Stimulated activated CD8-positive, alpha-beta memory T cell treated with anti-CD3 and anti-CD28 coated beads, Interleukin-12 subunit alpha, Interleukin-12 subunit beta, amount 100 ng/mL, for 4 hours (primary cell): ENCODE results near the gene KIRREL1.

ENCODE experiments used
- DNase-seq: peaks from one replicate; pipeline ENCODE4 v3.0.0-alpha.2; 2020; ENCODE audit warnings: low read depth

Gene KIRREL1

DNA sequence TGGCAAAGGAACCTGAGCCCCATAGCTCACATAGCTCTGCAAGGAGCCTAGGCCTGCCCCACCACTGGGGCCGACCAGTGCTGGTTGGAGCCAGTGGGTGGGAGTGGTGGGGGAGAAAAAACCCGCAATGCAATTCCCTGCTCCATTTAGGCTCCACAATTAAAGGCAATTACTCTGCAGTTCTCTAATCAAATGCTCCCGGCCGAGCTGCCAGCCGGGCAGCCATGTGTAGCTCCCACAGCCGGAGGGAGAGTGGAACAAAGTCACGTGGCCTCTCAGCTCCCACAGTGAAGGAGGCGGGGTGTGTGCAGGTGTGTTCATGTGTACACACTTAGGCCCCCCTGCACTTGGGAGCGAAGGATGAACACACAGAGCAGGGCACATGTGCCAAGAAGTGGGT is 81.6 kb downstream of the KIRREL1 start:
- no peak for DNase-seq

- DNase-seq = no peak
Measured at GRCh38 chr1:158076441-158076840, 83.0 kb downstream of the KIRREL1 start.

DNA sequence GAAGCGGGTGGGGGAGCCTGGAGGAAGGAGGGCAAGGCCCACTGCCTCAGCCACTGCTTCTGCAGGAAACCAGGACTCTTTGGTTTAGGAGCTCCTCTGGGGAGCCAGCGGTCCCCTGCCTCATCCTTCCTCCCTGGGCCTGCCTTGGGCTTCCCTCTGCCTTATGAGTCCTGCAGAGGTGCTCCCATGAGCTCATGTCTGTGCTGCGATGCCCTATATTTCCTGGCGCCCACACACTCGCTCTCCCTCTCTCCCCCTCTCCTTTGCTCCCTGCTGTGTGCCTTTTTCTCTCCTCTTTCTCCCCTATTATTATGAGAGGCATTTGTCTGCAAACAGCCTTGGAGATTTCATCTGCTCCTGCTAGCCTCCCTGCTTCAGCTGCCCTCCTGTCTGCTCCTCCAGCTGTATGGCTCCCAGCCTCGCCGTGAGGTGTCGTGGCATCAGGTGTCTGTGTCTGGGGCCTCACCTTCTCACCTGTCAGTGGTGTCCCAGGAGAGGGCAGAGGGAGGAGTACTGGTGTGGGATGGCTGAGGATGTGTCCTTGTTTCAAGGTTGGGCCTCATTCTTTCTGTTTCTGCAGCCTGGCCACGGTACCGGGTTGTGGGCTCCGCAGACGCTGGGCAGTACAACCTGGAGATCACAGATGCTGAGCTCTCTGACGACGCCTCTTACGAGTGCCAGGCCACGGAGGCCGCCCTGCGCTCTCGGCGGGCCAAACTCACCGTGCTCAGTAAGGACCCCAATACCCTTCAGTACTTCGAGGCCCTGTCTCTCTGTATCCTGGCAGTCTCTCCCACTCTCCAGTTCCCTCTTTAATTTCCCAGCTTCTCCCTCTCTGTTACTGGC is 84.2 kb downstream of the KIRREL1 start:
- DNase-seq = no peak

DNA sequence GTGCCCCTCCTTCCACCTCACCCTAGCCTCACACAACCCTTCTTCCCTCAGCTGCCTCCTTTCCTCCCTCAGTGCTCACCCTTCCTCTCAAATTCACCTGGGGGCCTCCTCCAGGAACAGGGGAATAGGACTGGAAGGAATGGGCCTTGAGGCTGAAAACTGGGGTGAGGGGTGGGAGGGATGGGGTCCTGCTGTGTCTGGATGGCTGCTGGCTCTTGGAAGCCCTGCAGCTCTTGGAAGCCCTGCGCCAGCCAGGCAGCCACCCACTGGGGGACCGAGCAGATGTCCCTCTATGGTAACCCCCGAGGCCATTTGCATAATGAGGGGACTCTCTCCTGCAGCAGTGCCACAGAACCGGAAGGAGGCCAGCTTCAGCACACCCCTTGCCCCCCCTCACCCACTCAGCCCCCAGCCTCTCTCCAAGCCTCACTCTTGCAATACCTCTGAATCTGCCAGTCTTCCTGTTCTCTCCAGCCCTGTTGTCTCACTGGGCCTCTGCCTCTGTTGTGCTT is 85.2 kb downstream of the KIRREL1 start:
- DNase-seq = no peak

- no peak for DNase-seq
Measured at GRCh38 chr1:158080066-158080465, 86.6 kb downstream of the KIRREL1 start.

GRCh38 chr1:158084336-158084735 is 90.9 kb downstream of the KIRREL1 start:
- no peak for DNase-seq

- no peak for DNase-seq
Measured at GRCh38 chr1:158084747-158085146, 91.3 kb downstream of the KIRREL1 start.

GRCh38 chr1:158087320-158087927 is 94.0 kb downstream of the KIRREL1 start:
- no peak for DNase-seq

DNA sequence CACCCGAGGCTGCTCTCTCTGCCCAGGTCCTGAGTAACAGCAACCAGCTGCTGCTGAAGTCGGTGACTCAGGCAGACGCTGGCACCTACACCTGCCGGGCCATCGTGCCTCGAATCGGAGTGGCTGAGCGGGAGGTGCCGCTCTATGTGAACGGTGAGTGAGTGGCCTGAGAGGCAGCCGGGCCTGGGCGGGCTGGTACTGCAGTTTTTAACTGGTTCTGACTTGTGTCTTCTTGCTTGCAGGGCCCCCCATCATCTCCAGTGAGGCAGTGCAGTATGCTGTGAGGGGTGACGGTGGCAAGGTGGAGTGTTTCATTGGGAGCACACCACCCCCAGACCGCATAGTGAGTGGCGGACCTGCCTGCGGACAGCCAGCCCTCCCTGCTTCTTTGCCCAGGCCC is 96.0 kb downstream of the KIRREL1 start:
- DNase-seq = no peak

- no peak for DNase-seq
Measured at GRCh38 chr1:158089925-158090637, 96.6 kb downstream of the KIRREL1 start.

GRCh38 chr1:158093376-158093775 is 99.9 kb downstream of the KIRREL1 start:
- no peak for DNase-seq

GRCh38 chr1:158094571-158094970 is 101.1 kb downstream of the KIRREL1 start:
- DNase-seq = no peak

DNA sequence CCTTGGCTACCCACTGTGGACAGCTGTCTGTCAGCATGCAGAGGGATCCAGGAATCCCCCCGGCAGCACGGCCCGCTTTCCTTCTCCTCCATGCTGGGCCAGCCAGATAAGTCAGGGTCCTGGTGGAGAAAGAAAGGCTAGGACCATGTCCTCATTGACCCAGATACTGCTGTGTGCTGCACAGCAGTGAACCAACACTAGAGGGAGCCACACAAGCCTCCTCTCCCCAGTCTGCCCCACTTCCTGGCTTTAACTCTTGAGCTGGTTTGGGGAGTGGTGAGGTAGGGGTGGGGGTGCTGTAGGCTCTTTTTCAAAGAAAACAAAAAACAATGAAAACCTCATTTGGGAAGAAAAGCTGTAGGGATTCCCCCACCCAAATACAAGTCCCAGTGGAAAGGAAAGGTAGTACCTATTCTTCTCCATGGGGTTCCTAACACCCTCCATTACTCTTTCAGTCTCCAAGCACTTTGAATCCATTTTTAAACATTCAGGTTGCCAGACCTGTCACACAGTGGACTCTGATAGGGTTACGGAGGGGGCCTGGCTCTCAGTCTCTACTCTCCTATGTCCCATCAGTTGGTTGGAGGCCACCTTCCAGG is 102.4 kb downstream of the KIRREL1 start:
- no peak for DNase-seq

DNA sequence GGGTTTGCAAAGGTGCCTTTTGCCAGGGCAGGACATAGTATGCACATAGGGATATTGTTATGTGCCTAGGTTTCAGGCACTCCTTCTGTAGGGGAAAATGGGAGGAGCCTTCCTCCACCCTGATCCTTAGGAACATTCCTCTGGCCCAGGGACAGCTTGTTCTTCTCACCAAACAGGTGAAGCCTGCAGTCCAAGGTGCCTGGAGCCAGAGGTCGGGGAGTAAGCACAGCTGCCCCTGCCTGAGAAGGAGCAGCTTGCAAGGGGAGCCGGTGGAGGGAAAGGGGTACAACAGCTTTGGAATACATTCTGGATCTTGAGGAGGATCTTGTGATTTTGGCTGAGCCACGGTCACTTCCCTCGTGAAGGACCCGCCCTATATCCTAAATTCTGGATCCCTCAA is 104.8 kb downstream of the KIRREL1 start:
- DNase-seq = no peak

DNA sequence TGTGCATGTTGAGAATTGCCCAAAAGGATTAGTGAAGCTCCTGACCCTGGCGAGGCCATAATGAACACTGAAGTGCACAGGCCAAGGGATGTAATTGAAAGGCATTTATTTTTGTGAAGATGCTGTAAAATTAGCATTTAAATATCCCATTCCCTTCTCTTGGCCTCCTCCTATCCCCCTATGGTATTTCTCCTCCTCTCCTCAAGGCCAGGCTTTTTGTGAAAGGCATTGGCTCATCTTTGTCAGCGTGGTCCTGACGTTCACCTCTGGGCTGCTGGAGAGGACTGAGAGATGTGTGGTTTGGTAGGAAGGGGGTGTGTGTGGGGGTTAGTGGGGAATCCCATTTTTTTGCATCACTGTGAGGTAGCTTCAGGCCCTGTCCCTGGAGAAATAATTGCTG is 105.7 kb downstream of the KIRREL1 start:
- no peak for DNase-seq

- no peak for DNase-seq
Measured at GRCh38 chr1:158100498-158100897, 107.1 kb downstream of the KIRREL1 start.

- no peak for DNase-seq
Measured at GRCh38 chr1:158101455-158101854, 108.0 kb downstream of the KIRREL1 start.

DNA sequence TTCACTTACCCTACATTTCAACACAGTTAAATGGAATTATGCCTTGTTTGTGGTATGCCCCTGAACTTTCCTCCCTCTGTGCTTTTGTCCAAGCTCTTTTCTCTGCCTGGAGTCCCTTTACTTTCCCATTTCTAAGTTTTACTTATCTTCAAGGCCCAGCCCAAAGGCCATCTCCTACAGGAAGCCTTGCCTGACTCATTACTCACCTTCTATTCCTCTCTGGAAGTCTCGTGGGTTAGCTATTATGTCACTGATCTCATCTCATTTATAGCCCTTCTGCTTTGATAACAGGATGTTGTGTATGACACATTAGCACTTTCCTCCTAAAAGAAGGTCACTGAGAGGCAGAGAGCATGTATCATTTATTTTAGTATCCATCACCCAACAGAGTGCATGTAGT is 108.5 kb downstream of the KIRREL1 start:
- no peak for DNase-seq

GRCh38 chr1:158102881-158103674 is 109.6 kb downstream of the KIRREL1 start:
- DNase-seq = no peak

- no peak for DNase-seq
Measured at GRCh38 chr1:158103861-158104522, 110.5 kb downstream of the KIRREL1 start.

DNA sequence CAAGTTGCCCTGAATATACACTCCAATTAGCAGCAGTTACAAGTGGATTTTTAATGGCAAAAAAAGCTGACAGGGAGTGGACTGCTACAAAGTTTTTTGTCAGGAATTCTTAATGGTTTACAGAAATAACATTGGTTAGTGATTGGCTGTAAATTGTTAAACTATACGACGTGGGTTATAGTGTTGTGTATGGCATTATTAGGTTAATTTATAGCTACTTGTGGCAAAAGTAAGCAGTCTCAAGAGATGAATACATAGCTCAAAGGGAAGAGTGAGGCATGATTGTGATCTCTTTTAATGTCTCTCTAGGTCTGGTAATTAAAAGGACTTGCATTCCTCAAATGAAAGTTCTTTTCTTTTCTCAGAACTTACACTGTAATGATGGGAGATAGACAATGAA is 111.4 kb downstream of the KIRREL1 start:
- no peak for DNase-seq
